Suprapubic skin (tissue), 4 donors: Measurements from ENCODE around the gene STRN4. TPM values are rescaled to one million over a fixed set of nuclear protein-coding genes. Genes with fewer than 3 reads are reported as not detected.
A peak's percentile ranks its signal among the peaks of the same experiment; 100 is the strongest.

Experiments
- DNase-seq, 2 donors: peaks; one replicate each; pipeline ENCODE4 v3.0.0-alpha.2; 2019; ENCODE audit warnings: low spot score in 2 of 2
- H3K27ac ChIP-seq: fragments of 200-600 bp; sonication (generic); one replicate; pipeline ENCODE4 v1.5.1; 2019
- H3K27me3 ChIP-seq: fragments of 200-600 bp; sonication (generic); one replicate; pipeline ENCODE4 v1.5.1; 2019
- H3K36me3 ChIP-seq: fragments of 200-600 bp; sonication (generic); one replicate; pipeline ENCODE4 v1.5.1; 2019
- H3K4me1 ChIP-seq: fragments of 200-600 bp; sonication (generic); one replicate; pipeline ENCODE4 v1.5.1; 2019
- H3K4me3 ChIP-seq: fragments of 200-600 bp; sonication (generic); one replicate; pipeline ENCODE4 v1.5.1; 2019; ENCODE audit warnings: mild to moderate bottlenecking
- H3K9me3 ChIP-seq: fragments of 200-600 bp; sonication (generic); one replicate; pipeline ENCODE4 v1.5.1; 2019
- EP300 ChIP-seq: sonication (generic); formaldehyde crosslinking; IDR thresholded peaks from one replicate; pipeline ENCODE4 v1.6.1; 2017; ENCODE audit warnings: antibody characterized with exemption
- POLR2A ChIP-seq, 2 donors: fragments of 450-650 bp; IDR thresholded peaks; one replicate each; pipeline ENCODE4 v1.6.1; 2017; ENCODE audit warnings: antibody characterized with exemption in 2 of 2, mild to moderate bottlenecking in 2 of 2, moderate library complexity in 2 of 2
- POLR2AphosphoS5 ChIP-seq, 3 donors: sonication (generic); formaldehyde crosslinking; IDR thresholded peaks; one replicate each; pipeline ENCODE4 v1.6.1; 2017; ENCODE audit warnings: antibody characterized with exemption in 3 of 3
- WGBS: methylation state at CpG from one replicate; pipeline ENCODE4 v1.1.5; 2018; 5-methylcytosine and 5-hydroxymethylcytosine counted together
- total RNA-seq, 4 donors: library from RNA; depleted of rRNA; stranded (reverse); fragments of >200 nt; gene quantifications; one replicate each; pipeline ENCODE4 v1.1.0, GENCODE V29; 2016
- TF ChIP-seq, protein P1 (sequence below), 2 donors: fragments of 200-600 bp in 1 of 2; fragments of 450-650 bp in 1 of 2; sonication (generic) in 1 of 2; IDR thresholded peaks; one replicate each; pipeline ENCODE4 v1.5.1; 2016 to 2019; ENCODE audit warnings: antibody characterized with exemption in 2 of 2, mild to moderate bottlenecking in 1 of 2, moderate library complexity in 1 of 2

Gene STRN4
- total RNA-seq, 4 donors from 2014 or later: 73.2 to 87.6 (median 81.1) TPM

GRCh38 chr19:46732172-46732938, 13.9 kb downstream of the STRN4 start:
- H3K4me3 ChIP-seq: no peak overlapping the region
- DNase-seq: no peak
- peaks cover 92% of the 10 kb centered on the region for H3K36me3 ChIP-seq
- H3K9me3 ChIP-seq: no peaks in the 10 kb centered on the region
- 81% methylated on average over 23 of the region's 28 CpGs for WGBS
- H3K4me1 ChIP-seq: peaks cover 30% of the 10 kb centered on the region
- no peak for TF ChIP-seq POLR2AphosphoS5 (IDR thresholded peaks at IDR 0.05)
- TF ChIP-seq, protein P1, sequence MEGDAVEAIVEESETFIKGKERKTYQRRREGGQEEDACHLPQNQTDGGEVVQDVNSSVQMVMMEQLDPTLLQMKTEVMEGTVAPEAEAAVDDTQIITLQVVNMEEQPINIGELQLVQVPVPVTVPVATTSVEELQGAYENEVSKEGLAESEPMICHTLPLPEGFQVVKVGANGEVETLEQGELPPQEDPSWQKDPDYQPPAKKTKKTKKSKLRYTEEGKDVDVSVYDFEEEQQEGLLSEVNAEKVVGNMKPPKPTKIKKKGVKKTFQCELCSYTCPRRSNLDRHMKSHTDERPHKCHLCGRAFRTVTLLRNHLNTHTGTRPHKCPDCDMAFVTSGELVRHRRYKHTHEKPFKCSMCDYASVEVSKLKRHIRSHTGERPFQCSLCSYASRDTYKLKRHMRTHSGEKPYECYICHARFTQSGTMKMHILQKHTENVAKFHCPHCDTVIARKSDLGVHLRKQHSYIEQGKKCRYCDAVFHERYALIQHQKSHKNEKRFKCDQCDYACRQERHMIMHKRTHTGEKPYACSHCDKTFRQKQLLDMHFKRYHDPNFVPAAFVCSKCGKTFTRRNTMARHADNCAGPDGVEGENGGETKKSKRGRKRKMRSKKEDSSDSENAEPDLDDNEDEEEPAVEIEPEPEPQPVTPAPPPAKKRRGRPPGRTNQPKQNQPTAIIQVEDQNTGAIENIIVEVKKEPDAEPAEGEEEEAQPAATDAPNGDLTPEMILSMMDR (IDR thresholded peaks at IDR 0.05): no peak
- no peak for TF ChIP-seq POLR2A (IDR thresholded peaks at IDR 0.05)
- no peak for TF ChIP-seq EP300
- H3K27ac ChIP-seq: no peak overlapping the region
- H3K27me3 ChIP-seq: no peaks in the 10 kb centered on the region

DNA sequence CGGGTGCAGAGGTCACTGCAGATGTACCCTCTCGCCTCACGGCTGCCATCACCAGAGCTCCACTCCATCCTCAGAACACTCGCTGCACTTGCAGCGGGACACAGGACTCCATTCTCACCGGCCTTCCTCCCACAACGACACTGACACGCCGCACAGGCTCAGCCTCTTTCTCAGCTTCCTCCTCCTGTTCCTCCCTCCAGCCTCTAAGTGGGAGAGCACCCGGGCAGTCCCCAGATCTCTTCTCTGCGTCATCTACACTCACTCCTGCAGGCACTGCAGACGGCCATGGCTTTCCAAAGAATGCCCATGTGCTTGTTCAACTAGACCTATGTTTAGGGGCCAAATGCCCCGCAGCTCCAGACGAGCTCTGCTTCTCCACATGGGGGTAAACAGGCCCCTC, 14.7 kb downstream of the STRN4 start:
- Histone ChIP-seq H3K4me1 (peaks cover 30% of the 10 kb centered on the region), H3K27me3 (no peaks in the 10 kb centered on the region), H3K36me3 (peaks cover 92% of the 10 kb centered on the region), H3K27ac (peak overlapping the region; percentile 17), H3K9me3 (no peaks in the 10 kb centered on the region), H3K4me3 (no peak overlapping the region)
- TF ChIP-seq, protein P1 (IDR thresholded peaks at IDR 0.05): no peak
- TF ChIP-seq POLR2AphosphoS5 (IDR thresholded peaks at IDR 0.05) (no peak), POLR2A (IDR thresholded peaks at IDR 0.05) (no peak), EP300 (no peak)
- DNase-seq: no peak
- WGBS: 81% methylated on average over 14 of the region's 14 CpGs

GRCh38 chr19:46731007-46731501, 15.2 kb downstream of the STRN4 start:
- Histone ChIP-seq H3K4me1 (peaks cover 30% of the 10 kb centered on the region), H3K27me3 (no peaks in the 10 kb centered on the region), H3K9me3 (no peaks in the 10 kb centered on the region), H3K4me3 (no peak overlapping the region), H3K36me3 (peaks cover 95% of the 10 kb centered on the region), H3K27ac (peak overlapping the region; percentile 17)
- no peak for DNase-seq
- 61% methylated on average over 6 of the region's 14 CpGs for WGBS
- TF ChIP-seq, protein P1 (IDR thresholded peaks at IDR 0.05): no peak
- TF ChIP-seq EP300: no peak
- no peak for TF ChIP-seq POLR2A (IDR thresholded peaks at IDR 0.05)
- no peak for TF ChIP-seq POLR2AphosphoS5 (IDR thresholded peaks at IDR 0.05)

DNA sequence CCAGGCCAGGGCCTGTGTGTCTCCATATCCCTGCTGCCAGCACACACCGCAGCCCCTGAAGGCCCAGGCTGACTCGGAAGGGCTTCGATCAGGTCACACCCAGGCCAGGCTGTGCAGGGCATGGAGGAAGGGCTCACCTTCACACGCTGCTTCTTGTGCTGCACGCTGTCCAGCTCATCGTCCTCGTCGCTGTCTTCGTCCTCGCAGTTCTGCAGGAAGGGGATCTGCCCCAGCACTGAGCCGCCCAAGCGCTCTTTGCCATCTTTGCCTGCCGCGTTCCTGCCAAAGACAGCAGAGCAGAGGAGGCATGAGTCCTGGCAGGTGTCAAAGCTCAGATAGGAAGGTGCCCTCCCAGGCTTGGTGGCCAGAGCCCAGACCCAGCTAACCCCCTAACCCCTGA, 15.7 kb downstream of the STRN4 start:
- Histone ChIP-seq H3K27me3 (no peaks in the 10 kb centered on the region), H3K4me1 (peaks cover 30% of the 10 kb centered on the region), H3K9me3 (no peaks in the 10 kb centered on the region), H3K36me3 (peaks cover 95% of the 10 kb centered on the region), H3K27ac (no peak overlapping the region), H3K4me3 (no peak overlapping the region)
- no peak for DNase-seq
- WGBS: 92% methylated on average over 14 of the region's 14 CpGs
- TF ChIP-seq EP300 (no peak), POLR2A (IDR thresholded peaks at IDR 0.05) (no peak), POLR2AphosphoS5 (IDR thresholded peaks at IDR 0.05) (no peak)
- TF ChIP-seq, protein P1 (IDR thresholded peaks at IDR 0.05): no peak

DNA sequence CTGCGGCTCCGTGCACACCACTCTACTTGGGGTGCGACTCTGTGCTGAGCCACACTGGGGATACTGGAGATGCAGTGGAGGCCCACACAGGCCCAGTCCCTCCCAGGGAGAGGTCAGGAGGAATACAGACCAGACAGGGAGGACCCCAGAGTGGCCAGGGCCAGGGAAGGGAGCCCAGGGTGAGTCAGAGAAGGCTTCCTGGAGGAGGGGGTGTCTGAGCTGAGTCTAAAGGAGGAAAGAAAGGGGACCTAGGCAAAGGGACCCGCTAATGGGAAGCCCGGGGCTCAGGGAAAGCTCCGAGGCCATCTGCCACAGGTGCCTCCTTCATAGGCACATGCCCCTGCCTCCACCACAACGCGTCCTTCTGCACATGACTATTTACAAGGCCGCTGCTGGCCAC, 16.1 kb downstream of the STRN4 start:
- Histone ChIP-seq H3K9me3 (no peaks in the 10 kb centered on the region), H3K4me3 (no peak overlapping the region), H3K27me3 (no peaks in the 10 kb centered on the region), H3K27ac (no peak overlapping the region), H3K4me1 (peaks cover 30% of the 10 kb centered on the region), H3K36me3 (peaks cover 95% of the 10 kb centered on the region)
- DNase-seq: no peak
- WGBS: 92% methylated on average over 8 of the region's 9 CpGs
- TF ChIP-seq, protein P1 (IDR thresholded peaks at IDR 0.05): no peak
- TF ChIP-seq EP300 (no peak), POLR2A (IDR thresholded peaks at IDR 0.05) (no peak), POLR2AphosphoS5 (IDR thresholded peaks at IDR 0.05) (no peak)
